Tibial nerve (tissue), 4 donors: ENCODE results near the gene ZNF185.

Experiments
- CTCF ChIP-seq, 5 experiments: fragments of 200-600 bp in 3 of 5; fragments of 450-650 bp in 2 of 5; sonication (generic) in 3 of 5; IDR thresholded peaks; one replicate each; pipeline ENCODE4 v1.5.1; 2016 to 2019; ENCODE audit warnings: antibody characterized with exemption in 5 of 5, mild to moderate bottlenecking in 3 of 5, moderate library complexity in 2 of 5
- EP300 ChIP-seq, 2 donors: sonication (generic); formaldehyde crosslinking; IDR thresholded peaks; one replicate each; pipeline ENCODE4 v1.6.1; 2017; ENCODE audit warnings: antibody characterized with exemption in 2 of 2, mild to moderate bottlenecking in 1 of 2
- POLR2A ChIP-seq, 2 donors: fragments of 450-650 bp; IDR thresholded peaks; one replicate each; pipeline ENCODE4 v1.6.1; 2017; ENCODE audit warnings: antibody characterized with exemption in 2 of 2, mild to moderate bottlenecking in 2 of 2, moderate library complexity in 2 of 2

GRCh38 chrX:152884171-152884570, 13.7 kb upstream of the ZNF185 start:
- no peak for TF ChIP-seq POLR2A (IDR thresholded peaks at IDR 0.05)
- TF ChIP-seq CTCF (IDR thresholded peaks at IDR 0.05): no peak
- no peak for TF ChIP-seq EP300 (IDR thresholded peaks at IDR 0.05)
